H1 (cell line): ENCODE data around the gene AVP. TPM values are rescaled to one million over a fixed set of nuclear protein-coding genes. Genes with fewer than 3 reads are reported as not detected.

ENCODE experiments used
- CTCF ChIA-PET: fragments of 300-600 bp; sonication (Branson Sonifier 250); formaldehyde crosslinking; loops from one replicate; lab custom pipeline; 2021; ENCODE audit not compliant: partially characterized antibody; lab: Charles Lee
- POLR2A ChIA-PET: fragments of 300-600 bp; sonication (Branson Sonifier 250); formaldehyde crosslinking; loops from one replicate; lab custom pipeline; 2021; ENCODE audit warnings: inconsistent platforms; ENCODE audit not compliant: partially characterized antibody; lab: Charles Lee
- DNase-seq, 2 experiments: peaks; one replicate each; pipeline versions ENCODE4 v3.0.0 to v3.0.0-alpha.2; 2010 to 2022; ENCODE audit warnings: low spot score in 2 of 2, low read depth in 1 of 2, mixed read lengths in 1 of 2
- FAIRE-seq: peaks from 2 replicates; lab custom pipeline; 2011; peaks lifted over from hg19 to GRCh38; lab: Jason Lieb, UNC
- H2AFZ ChIP-seq: 2 replicates; pipeline ENCODE4 v1.8.1; 2012; ENCODE audit warnings: low read length, inconsistent platforms
- H2AK5ac ChIP-seq: 2 replicates; pipeline ENCODE4 v1.6.1; 2013; ENCODE audit warnings: low read depth, low read length
- H2BK120ac ChIP-seq: replicated peaks from 2 replicates; pipeline ENCODE3; 2013; ENCODE audit warnings: low read depth, low read length, inconsistent platforms
- H2BK12ac ChIP-seq: 2 replicates; pipeline ENCODE4 v1.6.1; 2013; ENCODE audit warnings: low read depth, low read length
- H2BK15ac ChIP-seq: 2 replicates; pipeline ENCODE4 v1.6.1; 2013; ENCODE audit warnings: low read length
- H2BK20ac ChIP-seq: 2 replicates; pipeline ENCODE4 v1.6.1; 2013; ENCODE audit warnings: low read length
- H2BK5ac ChIP-seq: 2 replicates; pipeline ENCODE4 v1.6.1; 2013; ENCODE audit warnings: low read depth, low read length
- H3K14ac ChIP-seq: 2 replicates; pipeline ENCODE4 v1.6.1; 2013; ENCODE audit warnings: inconsistent platforms; ENCODE audit not compliant: insufficient read length
- H3K18ac ChIP-seq: 2 replicates; pipeline ENCODE4 v1.6.1; 2013; ENCODE audit warnings: low read length; ENCODE audit errors: extremely low read depth
- H3K23ac ChIP-seq: 2 replicates; pipeline ENCODE4 v1.6.1; 2013; ENCODE audit warnings: inconsistent platforms; ENCODE audit not compliant: insufficient read length
- H3K23me2 ChIP-seq: 2 replicates; pipeline ENCODE4 v1.6.1; 2013; ENCODE audit warnings: low read depth, low read length
- H3K27ac ChIP-seq: 2 replicates; pipeline ENCODE4 v1.6.1; 2011; ENCODE audit warnings: low read depth, low read length, inconsistent platforms
- H3K27me3 ChIP-seq, 4 experiments: replicated peaks in 1 of 4; 1 replicate in 1 of 4; 2 replicates in 3 of 4; pipeline versions ENCODE4 v1.6.1 to v1.8.1; 2011 to 2013; ENCODE audit warnings: low read length in 3 of 4, mild to moderate bottlenecking in 3 of 4, inconsistent platforms in 2 of 4, mixed read lengths in 2 of 4, moderate library complexity in 1 of 4; ENCODE audit not compliant: control insufficient read depth in 3 of 4, insufficient read depth in 3 of 4; ENCODE audit errors: extremely low read depth in 1 of 4
- H3K36me3 ChIP-seq, 4 experiments: 2 replicates each; pipeline versions ENCODE4 v1.6.1 to v1.8.1; 2011 to 2013; ENCODE audit warnings: mild to moderate bottlenecking in 4 of 4, low read length in 3 of 4, moderate library complexity in 2 of 4, control low read depth in 1 of 4, inconsistent platforms in 1 of 4; ENCODE audit not compliant: insufficient read depth in 4 of 4, control insufficient read depth in 2 of 4
- H3K4ac ChIP-seq: replicated peaks from 2 replicates; pipeline ENCODE3; 2013; ENCODE audit warnings: low read length, low read depth, mixed read lengths, inconsistent platforms; ENCODE audit not compliant: insufficient read length
- H3K4me1 ChIP-seq, 4 experiments: replicated peaks in 1 of 4; 1 replicate in 1 of 4; 2 replicates in 3 of 4; pipeline versions ENCODE4 v1.6.1 to v1.8.1; 2011 to 2013; ENCODE audit warnings: low read length in 3 of 4, inconsistent platforms in 2 of 4, mixed read lengths in 1 of 4; ENCODE audit not compliant: insufficient read depth in 4 of 4, control insufficient read depth in 3 of 4
- H3K4me2 ChIP-seq, 2 experiments: 2 replicates each; pipeline versions ENCODE4 v1.6.1 to v1.8.1; 2011 to 2013; ENCODE audit warnings: low read depth in 2 of 2, low read length in 2 of 2, control low read depth in 1 of 2, inconsistent platforms in 1 of 2, mild to moderate bottlenecking in 1 of 2; ENCODE audit not compliant: insufficient read depth in 1 of 2
- H3K4me3 ChIP-seq, 4 experiments: fragments of 200-600, 300-600 bp in 1 of 4; sonication (generic), shearing (Covaris generic), sonication (Bioruptor Twin) in 1 of 4; 2 replicates each; pipeline versions ENCODE4 v1.5.1 to v1.8.1; 2011 to 2016; ENCODE audit warnings: low read length in 4 of 4, low read depth in 3 of 4, control low read depth in 2 of 4, inconsistent platforms in 2 of 4, mild to moderate bottlenecking in 2 of 4, mixed read lengths in 1 of 4, moderate library complexity in 1 of 4; ENCODE audit not compliant: insufficient read depth in 2 of 4; ENCODE audit errors: extremely low read depth in 1 of 4
- H3K56ac ChIP-seq: replicated peaks from 2 replicates; pipeline ENCODE3; 2013; ENCODE audit warnings: low read depth, mild to moderate bottlenecking, mixed read lengths, low read length, inconsistent platforms; ENCODE audit not compliant: insufficient read length
- H3K79me1 ChIP-seq: 2 replicates; pipeline ENCODE4 v1.6.1; 2013; ENCODE audit warnings: low read depth, low read length, control low read depth
- H3K79me2 ChIP-seq, 2 experiments: 2 replicates each; pipeline versions ENCODE4 v1.6.1 to v1.8.1; 2012 to 2013; ENCODE audit warnings: low read length in 2 of 2, mild to moderate bottlenecking in 2 of 2, inconsistent platforms in 1 of 2; ENCODE audit not compliant: insufficient read depth in 2 of 2, control insufficient read depth in 1 of 2
- H3K9ac ChIP-seq, 4 experiments: replicated peaks in 1 of 4; 1 replicate in 1 of 4; 2 replicates in 3 of 4; pipeline versions ENCODE4 v1.6.1 to v1.8.1; 2011 to 2013; ENCODE audit warnings: low read depth in 3 of 4, low read length in 3 of 4, control low read depth in 2 of 4, mild to moderate bottlenecking in 2 of 4, moderate library complexity in 2 of 4, inconsistent platforms in 1 of 4; ENCODE audit errors: extremely low read depth in 1 of 4
- H3K9me3 ChIP-seq, 2 experiments: 2 replicates each; pipeline versions ENCODE4 v1.6.1 to v1.8.1; 2012 to 2013; ENCODE audit warnings: mild to moderate bottlenecking in 2 of 2, moderate library complexity in 2 of 2, control low read depth in 1 of 2, inconsistent platforms in 1 of 2, low read depth in 1 of 2, low read length in 1 of 2, mixed read lengths in 1 of 2; ENCODE audit not compliant: insufficient read depth in 2 of 2
- H4K20me1 ChIP-seq, 2 experiments: replicated peaks in 1 of 2; 2 replicates each; pipeline versions ENCODE3 to v1.8.1; 2011 to 2013; ENCODE audit warnings: inconsistent platforms in 2 of 2, low read length in 2 of 2, mild to moderate bottlenecking in 1 of 2; ENCODE audit not compliant: insufficient read depth in 2 of 2, control insufficient read depth in 1 of 2
- H4K5ac ChIP-seq: 2 replicates; pipeline ENCODE4 v1.6.1; 2013; ENCODE audit warnings: low read length, low read depth, mixed read lengths, inconsistent platforms; ENCODE audit not compliant: insufficient read length
- H4K8ac ChIP-seq: 2 replicates; pipeline ENCODE4 v1.8.0; 2013; ENCODE audit warnings: mild to moderate bottlenecking, moderate library complexity, low read length, inconsistent platforms; ENCODE audit not compliant: insufficient read depth; ENCODE audit errors: extremely low read depth
- H4K91ac ChIP-seq: replicated peaks from 2 replicates; pipeline ENCODE3; 2013; ENCODE audit warnings: low read length, mixed read lengths, inconsistent platforms; ENCODE audit not compliant: insufficient read length
- ASH2L ChIP-seq: fragments of 200-600, 300-600 bp; sonication (generic); IDR thresholded peaks from one replicate; pipeline ENCODE4 v1.7.1; 2017; ENCODE audit warnings: low read length
- BRCA1 ChIP-seq: IDR thresholded peaks from 2 replicates; pipeline ENCODE4 v1.6.1; 2012; ENCODE audit warnings: low read depth, low read length, improper control_type of control experiment
- CTBP2 ChIP-seq: IDR thresholded peaks from 2 replicates; pipeline ENCODE4 v1.7.0; 2011; ENCODE audit warnings: borderline replicate concordance, mild to moderate bottlenecking, moderate library complexity, mixed read lengths, low read length; ENCODE audit not compliant: insufficient read depth, insufficient read length
- EP300 ChIP-seq, 2 experiments: IDR thresholded peaks; 1 replicate in 1 of 2; 2 replicates in 1 of 2; pipeline ENCODE4 v1.6.1; 2011 to 2012; ENCODE audit warnings: low read depth in 2 of 2, low read length in 2 of 2, mild to moderate bottlenecking in 2 of 2, borderline replicate concordance in 1 of 2, inconsistent platforms in 1 of 2, moderate library complexity in 1 of 2
- EZH2 ChIP-seq: fragments of 200-600 bp; sonication (generic); IDR thresholded peaks from 2 replicates; pipeline ENCODE4 v1.7.1; 2012; ENCODE audit warnings: low read depth, mild to moderate bottlenecking, moderate library complexity, low read length, inconsistent platforms; ENCODE audit not compliant: severe bottlenecking
- JUND ChIP-seq: IDR thresholded peaks from 2 replicates; pipeline ENCODE4 v1.6.1; 2011; ENCODE audit warnings: mild to moderate bottlenecking, improper control_type of control experiment, low read length
- KDM1A ChIP-seq: fragments of 200-600, 300-600 bp; sonication (generic); IDR thresholded peaks from 2 replicates; pipeline ENCODE4 v1.7.1; 2016; ENCODE audit warnings: mild to moderate bottlenecking, low read length, borderline replicate concordance
- POU5F1 ChIP-seq: IDR thresholded peaks from 2 replicates; pipeline ENCODE4 v1.6.1; 2011; ENCODE audit warnings: low read depth, mild to moderate bottlenecking, low read length, moderate library complexity
- RAD21 ChIP-seq, 2 experiments: IDR thresholded peaks in 1 of 2; conservative IDR thresholded peaks in 1 of 2; 2 replicates each; pipeline ENCODE4 v1.6.1; 2011; ENCODE audit warnings: low read depth in 2 of 2, low read length in 2 of 2, improper control_type of control experiment in 1 of 2, inconsistent platforms in 1 of 2, mild to moderate bottlenecking in 1 of 2, moderate library complexity in 1 of 2
- RFX5 ChIP-seq: IDR thresholded peaks from 2 replicates; pipeline ENCODE4 v1.6.1; 2011; ENCODE audit warnings: low read depth, low read length, improper control_type of control experiment, borderline replicate concordance
- SUZ12 ChIP-seq: fragments of 200-600 bp; sonication (generic); IDR thresholded peaks from 2 replicates; pipeline ENCODE4 v1.6.1; 2012; ENCODE audit warnings: mild to moderate bottlenecking, inconsistent platforms, low read length, moderate library complexity, mixed read lengths
- USF2 ChIP-seq: IDR thresholded peaks from 2 replicates; pipeline ENCODE4 v1.6.1; 2011; ENCODE audit warnings: low read length, improper control_type of control experiment
- WGBS, 2 experiments: shearing (Covaris generic) in 1 of 2; methylation state at CpG; one replicate each; pipeline versions ENCODE4 v1.1.6 to v1.1.7; 2013 to 2015; ENCODE audit warnings: low lambda C conversion rate in 2 of 2, mixed read lengths in 2 of 2, inconsistent platforms in 1 of 2, low coverage in 1 of 2, missing lambda C conversion rate in 1 of 2; ENCODE audit not compliant: insufficient replicate concordance in 2 of 2, insufficient coverage in 1 of 2, insufficient read length in 1 of 2; ENCODE audit errors: extremely low coverage in 1 of 2, missing lambda C conversion rate in 1 of 2; 5-methylcytosine and 5-hydroxymethylcytosine counted together
- polyA plus RNA-seq, 7 experiments: library from polyadenylated mRNA; depleted of rRNA in 3 of 7; stranded (reverse) in 5 of 7; unstranded in 2 of 7; fragments of >200 nt in 5 of 7; fragments of 200-250 nt in 2 of 7; gene quantifications; 1 replicate in 5 of 7; 2 replicates in 1 of 7; 4 replicates in 1 of 7; pipeline versions ENCODE4 v1.2.1 to v1.2.3, GENCODE V29; 2011 to 2013; ENCODE audit warnings: missing spikeins in 2 of 7, mixed read lengths in 2 of 7
- total RNA-seq: library from RNA; stranded (reverse); fragmentation: NEBNext Ultra II Directional; extraction: Animal tissue kit (Norgen Biotek cat#: 25700); gene quantifications from 2 replicates; pipeline ENCODE4 v1.2.1, GENCODE V29; 2021

The AVP gene
- total and polyA plus RNA-seq, 2 of the 8 experiments (the other 6 are each of a cell fraction or from before 2014, with no cell fraction given) = 0.18 TPM; not detected in 1

- Histone ChIP-seq H3K79me2 (no peaks in the 10 kb centered on the region), H2BK5ac (no peak overlapping the region), H2BK120ac (no peak overlapping the region), H4K5ac (no peak overlapping the region), H3K27me3 (peaks cover 0 to 2% (median 0%) of the 10 kb centered on the region in 4 experiments; a peak in 1 of 7 replicates), H3K36me3 (peaks cover 20 to 45% (median 32%) of the 10 kb centered on the region in 4 experiments), H3K9me3 (no peaks in the 10 kb centered on the region), H3K56ac (no peak overlapping the region), H3K9ac (no peak overlapping the region), H2AK5ac (no peak overlapping the region), H2BK20ac (no peak overlapping the region), H4K91ac (no peak overlapping the region), H3K14ac (no peak overlapping the region), H2AFZ (no peak overlapping the region), H3K4ac (no peak overlapping the region), H2BK12ac (no peak overlapping the region), H3K4me1 (no peaks in the 10 kb centered on the region), H3K23me2 (no peaks in the 10 kb centered on the region), H2BK15ac (no peak overlapping the region), H4K8ac (no peak overlapping the region), H3K27ac (no peak overlapping the region), H3K4me2 (no peak overlapping the region), H3K18ac (no peak overlapping the region), H3K4me3 (no peak overlapping the region), H3K23ac (no peak overlapping the region), H4K20me1 (peaks cover 0 to 7% of the 10 kb centered on the region in 2 experiments), H3K79me1 (no peaks in the 10 kb centered on the region)
- DNase-seq (no peak), FAIRE-seq (no peak)
- ChIA-PET CTCF (interaction anchor here (0.7 kb wide), 1 partner anchor 314 kb away, joined by 3 read pairs; no protein-coding TSS in a partner anchor), POLR2A (interaction anchor here (1.9 kb wide), 1 partner anchor 13 kb away, joined by 4 read pairs; no protein-coding TSS in a partner anchor)
- 96% methylated on average over 8 of the region's 8 CpGs; no CpG with 5 or more reads in 1 of the 2 experiments for WGBS, 2 experiments
- TF ChIP-seq JUND (no peak), POU5F1 (no peak), EP300 (IDR thresholded peaks at IDR 0.05; ENCODE audit: borderline replicate concordance in 1 of 2, low read depth in 2 of 2, low read length in 2 of 2) (no peak), BRCA1 (no peak), RFX5 (no peak), EZH2 (no peak), SUZ12 (no peak), CTBP2 (no peak), ASH2L (no peak), RAD21 (IDR thresholded peaks at IDR 0.05 in 1 of 2, conservative IDR thresholded peaks at IDR 0.05 in 1 of 2; ENCODE audit: low read depth in 2 of 2, low read length in 2 of 2) (no peak), KDM1A (no peak), USF2 (no peak)
These were observed 51.9 kb downstream of the AVP start for GRCh38 chr20:3032624-3033023.
